GM23338 (cell line): ENCODE data around the gene ADPRH. TPM values are rescaled to one million over a fixed set of nuclear protein-coding genes. Genes with fewer than 3 reads are reported as not detected.

ENCODE experiments used
- ATAC-seq: fragments of 200-7000 bp; cut with Tn5 transposase; 3 replicates; pipeline ENCODE4 v1.9.1; 2020
- DNase-seq: peaks from one replicate; pipeline ENCODE4 v3.0.0-alpha.2; 2015; ENCODE audit warnings: low spot score
- H2AFZ ChIP-seq: fragments of 200-600 bp; sonication (generic); 2 replicates; pipeline ENCODE4 v1.8.0; 2016; ENCODE audit warnings: antibody characterized with exemption, mild to moderate bottlenecking, moderate library complexity
- H3F3A ChIP-seq: fragments of 200-600 bp; sonication (generic); replicated peaks from 2 replicates; pipeline ENCODE4 v1.8.0; 2017; ENCODE audit warnings: antibody characterized with exemption, mixed run types, low read depth
- H3K27ac ChIP-seq: fragments of 200-600 bp; sonication (generic); 2 replicates; pipeline ENCODE4 v1.6.1; 2016; ENCODE audit warnings: low read depth
- H3K27me3 ChIP-seq: fragments of 200-600 bp; sonication (generic); 2 replicates; pipeline ENCODE4 v1.8.0; 2016; ENCODE audit warnings: mild to moderate bottlenecking, mixed run types, moderate library complexity; ENCODE audit not compliant: insufficient read depth
- H3K36me3 ChIP-seq: fragments of 200-600 bp; sonication (generic); 2 replicates; pipeline ENCODE4 v1.8.0; 2016; ENCODE audit warnings: mild to moderate bottlenecking; ENCODE audit not compliant: insufficient read depth
- H3K4me1 ChIP-seq: fragments of 200-600 bp; sonication (generic); 2 replicates; pipeline ENCODE4 v1.8.0; 2016; ENCODE audit warnings: mild to moderate bottlenecking, moderate library complexity; ENCODE audit not compliant: insufficient read depth
- H3K4me2 ChIP-seq: fragments of 200-600 bp; sonication (generic); 2 replicates; pipeline ENCODE4 v1.7.1; 2017; ENCODE audit warnings: mixed run types
- H3K4me3 ChIP-seq: fragments of 200-600 bp; sonication (generic); 2 replicates; pipeline ENCODE4 v1.6.1; 2016; ENCODE audit warnings: mixed run types
- H3K79me2 ChIP-seq: fragments of 200-600 bp; sonication (generic); replicated peaks from 2 replicates; pipeline ENCODE4 v1.8.0; 2017; ENCODE audit warnings: mild to moderate bottlenecking; ENCODE audit not compliant: insufficient read depth
- H3K9me2 ChIP-seq: fragments of 200-600 bp; sonication (generic); 2 replicates; pipeline ENCODE4 v1.8.0; 2017; ENCODE audit not compliant: insufficient read depth
- H4K20me1 ChIP-seq: fragments of 200-600 bp; sonication (generic); replicated peaks from 2 replicates; pipeline ENCODE4 v1.8.0; 2017; ENCODE audit warnings: mild to moderate bottlenecking; ENCODE audit not compliant: insufficient read depth
- H3K27ac Mint-ChIP-seq: 2 replicates; pipeline ENCODE4 v1.8.0; 2020; ENCODE audit warnings: inconsistent platforms, mild to moderate bottlenecking, moderate library complexity, mixed read lengths
- H3K27me3 Mint-ChIP-seq: 3 replicates; pipeline ENCODE4 v1.8.0; 2022; ENCODE audit warnings: low read depth, mild to moderate bottlenecking, moderate library complexity, mixed read lengths, inconsistent platforms; ENCODE audit not compliant: insufficient read depth, poor library complexity
- H3K36me3 Mint-ChIP-seq: 3 replicates; pipeline ENCODE4 v1.8.0; 2021; ENCODE audit warnings: low read depth, mild to moderate bottlenecking, inconsistent platforms, moderate library complexity, mixed read lengths
- H3K4me1 Mint-ChIP-seq: 3 replicates; pipeline ENCODE4 v1.8.0; 2020; ENCODE audit warnings: mild to moderate bottlenecking, inconsistent platforms, mixed read lengths
- H3K4me3 Mint-ChIP-seq: 3 replicates; pipeline ENCODE4 v1.8.0; 2021; ENCODE audit warnings: moderate library complexity, mild to moderate bottlenecking, inconsistent platforms, mixed read lengths
- H3K9me3 Mint-ChIP-seq: 3 replicates; pipeline ENCODE4 v1.8.0; 2020; ENCODE audit warnings: moderate library complexity, mild to moderate bottlenecking, inconsistent platforms, mixed read lengths
- CREB1 ChIP-seq: fragments of 250-450 bp; sonication (Bioruptor Pico); IDR thresholded peaks from 2 replicates; pipeline ENCODE4 v1.5.0; 2020; ENCODE audit warnings: low read depth, mild to moderate bottlenecking, moderate library complexity
- ETS1 ChIP-seq: IDR thresholded peaks from 2 replicates; pipeline ENCODE4 v1.6.1; 2016; ENCODE audit warnings: antibody characterized with exemption
- EZH2 ChIP-seq: fragments of 200-600 bp; sonication (generic); IDR thresholded peaks from one replicate; pipeline ENCODE4 v1.8.0; 2017; ENCODE audit warnings: antibody characterized with exemption, mild to moderate bottlenecking, low read depth; ENCODE audit not compliant: unreplicated experiment
- EZH2phosphoT487 ChIP-seq: fragments of 200-600 bp; sonication (generic); IDR thresholded peaks from one replicate; pipeline ENCODE4 v1.8.1; 2018; ENCODE audit warnings: antibody characterized with exemption; ENCODE audit not compliant: unreplicated experiment
- JUNB ChIP-seq: IDR thresholded peaks from one replicate; pipeline ENCODE4 v1.6.1; 2016; ENCODE audit warnings: antibody characterized with exemption; ENCODE audit not compliant: unreplicated experiment
- NANOG ChIP-seq: IDR thresholded peaks from 2 replicates; pipeline ENCODE4 v1.6.1; 2016; ENCODE audit warnings: antibody characterized with exemption, borderline replicate concordance
- POLR2AphosphoS5 ChIP-seq: IDR thresholded peaks from 2 replicates; pipeline ENCODE4 v1.6.1; 2016; ENCODE audit warnings: antibody characterized with exemption, low read depth
- REST ChIP-seq: IDR thresholded peaks from one replicate; pipeline ENCODE4 v1.6.1; 2018; ENCODE audit warnings: antibody characterized with exemption; ENCODE audit not compliant: unreplicated experiment
- STAT1 ChIP-seq: IDR thresholded peaks from one replicate; pipeline ENCODE4 v1.6.1; 2016; ENCODE audit warnings: antibody characterized with exemption; ENCODE audit not compliant: unreplicated experiment
- polyA plus RNA-seq: library from polyadenylated mRNA; unstranded; fragments of >200 nt; fragmentation: Nextera tagmentation; extraction: Ambion mirVana; gene quantifications from 2 replicates; pipeline ENCODE4 v1.2.1, GENCODE V29; 2016
- total RNA-seq: library from RNA; depleted of rRNA; stranded (reverse); fragments of >200 nt; shearing (Covaris generic); gene quantifications from 2 replicates; pipeline ENCODE4 v1.2.3, GENCODE V29; 2014

Gene ADPRH
- total and polyA plus RNA-seq, 2 experiments from 2014 or later: 1.2 to 3.4 TPM

GRCh38 chr3:119596398-119596797 lies 17.1 kb downstream of the ADPRH start:
- H3K4me3 Mint-ChIP-seq: no peak overlapping the region
- H3K27ac Mint-ChIP-seq: no peak overlapping the region
- Histone ChIP-seq H3K36me3 (no peaks in the 10 kb centered on the region), H3K27me3 (no peaks in the 10 kb centered on the region), H3K4me3 (no peak overlapping the region), H3K79me2 (no peaks in the 10 kb centered on the region), H2AFZ (no peak overlapping the region), H3K9me2 (no peaks in the 10 kb centered on the region), H3K4me2 (no peak overlapping the region), H3K4me1 (no peaks in the 10 kb centered on the region), H3F3A (no peaks in the 10 kb centered on the region), H4K20me1 (no peaks in the 10 kb centered on the region), H3K27ac (no peak overlapping the region)
- H3K27me3 Mint-ChIP-seq: peaks cover 3% of the 10 kb centered on the region
- DNase-seq (no peak), ATAC-seq (no peak)
- no peaks in the 10 kb centered on the region for H3K36me3 Mint-ChIP-seq
- peaks cover 5% of the 10 kb centered on the region; the same call in 1 of the 3 replicates for H3K4me1 Mint-ChIP-seq
- TF ChIP-seq POLR2AphosphoS5: no peak
- H3K9me3 Mint-ChIP-seq: no peaks in the 10 kb centered on the region

- Mint-ChIP-seq H3K4me1 (peaks cover 7% of the 10 kb centered on the region), H3K27me3 (peaks cover 3% of the 10 kb centered on the region), H3K36me3 (no peaks in the 10 kb centered on the region), H3K4me3 (no peak within 1 kb of the TSS), H3K9me3 (no peaks in the 10 kb centered on the region), H3K27ac (no peak within 1 kb of the TSS)
- H3K36me3 ChIP-seq: no peaks in the 10 kb centered on the region
- H3K27me3 ChIP-seq: no peaks in the 10 kb centered on the region
- no peaks in the 10 kb centered on the region for H4K20me1 ChIP-seq
- no peak for TF ChIP-seq ETS1
- TF ChIP-seq CREB1: no peak
- no peak for TF ChIP-seq REST
- TF ChIP-seq STAT1: no peak
- TF ChIP-seq NANOG: no peak
- no peak for TF ChIP-seq EZH2
- TF ChIP-seq JUNB: no peak
- no peak for TF ChIP-seq EZH2phosphoT487
- ATAC-seq (no peak), DNase-seq (no peak)
- no peak within 1 kb of the TSS for H3K4me3 ChIP-seq
- H3K4me1 ChIP-seq: no peaks in the 10 kb centered on the region
- no peaks in the 10 kb centered on the region for H3F3A ChIP-seq
- no peak within 1 kb of the TSS for H3K4me2 ChIP-seq
- H2AFZ ChIP-seq: no peak within 1 kb of the TSS
- no peaks in the 10 kb centered on the region for H3K79me2 ChIP-seq
- no peak within 1 kb of the TSS for H3K27ac ChIP-seq
- no peaks in the 10 kb centered on the region for H3K9me2 ChIP-seq
Observed at GRCh38 chr3:119597548-119598288, 18.4 kb downstream of the ADPRH start, which contains the start of gene PLA1A. Gene PLA1A (plus strand): TSS chr3:119597885. CDS start chr3:119597914, 29 bp downstream.
